HEK293 (cell line): ENCODE results near the gene CDC42.

Source experiments
- CTCF ChIA-PET: fragments of 350-600 bp; formaldehyde crosslinking; extraction: SDS; loops from one replicate; lab custom pipeline; 2021; ENCODE audit warnings: antibody characterized with exemption; lab: Yijun Ruan, JAX
- POLR2A ChIA-PET: fragments of 300-600 bp; formaldehyde crosslinking; extraction: SDS; loops from one replicate; lab custom pipeline; 2020; ENCODE audit warnings: antibody characterized with exemption, inconsistent platforms; lab: Yijun Ruan, JAX
- H3K27ac ChIP-seq: fragments of 200-500 bp; sonication (Bioruptor generic); 2 replicates; pipeline ENCODE4 v1.5.1; 2014; ENCODE audit warnings: low read depth, low read length, control low read depth, inconsistent platforms; ENCODE audit errors: extremely low read depth
- H3K36me3 ChIP-seq, 2 experiments: fragments of 200-500 bp in 1 of 2; sonication (Bioruptor generic) in 1 of 2; 1 replicate in 1 of 2; 2 replicates in 1 of 2; pipeline ENCODE4 v1.5.1; 2014 to 2017; ENCODE audit warnings: inconsistent platforms in 2 of 2, low read length in 2 of 2; ENCODE audit not compliant: control insufficient read depth in 2 of 2, insufficient read depth in 1 of 2
- H3K4me1 ChIP-seq: fragments of 200-500 bp; sonication (Bioruptor generic); 2 replicates; pipeline ENCODE4 v1.5.1; 2014; ENCODE audit warnings: mild to moderate bottlenecking, low read length, inconsistent platforms; ENCODE audit not compliant: control insufficient read depth, insufficient read depth
- H3K4me3 ChIP-seq: 2 replicates; pipeline ENCODE4 v1.5.1; 2011; ENCODE audit warnings: low read depth, mild to moderate bottlenecking, control low read depth, low read length, moderate library complexity
- H3K9me3 ChIP-seq: fragments of 200-500 bp; sonication (Bioruptor generic); 2 replicates; pipeline ENCODE4 v1.5.1; 2014; ENCODE audit warnings: low read depth, low read length, inconsistent platforms; ENCODE audit not compliant: control insufficient read depth, insufficient read depth
- GLIS2 ChIP-seq: fragments of 450-650 bp; formaldehyde crosslinking; IDR thresholded peaks from 2 replicates; pipeline ENCODE4 v1.5.1; 2016; ENCODE audit warnings: missing biosample characterization, missing genetic modification characterization
- HIC1 ChIP-seq: fragments of 450-650 bp; formaldehyde crosslinking; IDR thresholded peaks from 2 replicates; pipeline ENCODE4 v1.5.1; 2016; ENCODE audit warnings: missing biosample characterization, missing genetic modification characterization
- YY1 ChIP-seq: fragments of 450-650 bp; formaldehyde crosslinking; IDR thresholded peaks from 2 replicates; pipeline ENCODE4 v1.5.1; 2018; ENCODE audit warnings: missing biosample characterization, missing genetic modification characterization
- YY2 ChIP-seq: fragments of 450-650 bp; formaldehyde crosslinking; IDR thresholded peaks from 2 replicates; pipeline ENCODE4 v1.5.1; 2016; ENCODE audit warnings: missing biosample characterization, missing genetic modification characterization
- ZBTB17 ChIP-seq: fragments of 450-650 bp; formaldehyde crosslinking; IDR thresholded peaks from 2 replicates; pipeline ENCODE4 v1.5.1; 2016; ENCODE audit warnings: missing biosample characterization, missing genetic modification characterization
- ZBTB8A ChIP-seq: fragments of 450-650 bp; formaldehyde crosslinking; IDR thresholded peaks from 2 replicates; pipeline ENCODE4 v1.5.1; 2016; ENCODE audit warnings: missing biosample characterization, missing genetic modification characterization
- ZNF133 ChIP-seq: fragments of 450-650 bp; formaldehyde crosslinking; IDR thresholded peaks from 2 replicates; pipeline ENCODE4 v1.5.1; 2016; ENCODE audit warnings: missing biosample characterization, missing genetic modification characterization
- ZNF19 ChIP-seq: fragments of 450-650 bp; formaldehyde crosslinking; IDR thresholded peaks from 2 replicates; pipeline ENCODE4; 2016; ENCODE audit warnings: missing biosample characterization, missing genetic modification characterization, low read depth
- ZNF24 ChIP-seq: fragments of 450-650 bp; formaldehyde crosslinking; IDR thresholded peaks from 2 replicates; pipeline ENCODE4 v1.5.1; 2016; ENCODE audit warnings: missing biosample characterization, missing genetic modification characterization
- ZNF292 ChIP-seq: fragments of 450-650 bp; formaldehyde crosslinking; IDR thresholded peaks from 2 replicates; pipeline ENCODE4 v1.5.1; 2016; ENCODE audit warnings: low read depth, missing biosample characterization, missing genetic modification characterization, borderline replicate concordance
- ZNF341 ChIP-seq: fragments of 450-650 bp; formaldehyde crosslinking; IDR thresholded peaks from 2 replicates; pipeline ENCODE4; 2016; ENCODE audit warnings: low read depth, missing biosample characterization, missing genetic modification characterization
- ZNF354C ChIP-seq: fragments of 450-650 bp; formaldehyde crosslinking; IDR thresholded peaks from 2 replicates; pipeline ENCODE4 v1.5.1; 2016; ENCODE audit warnings: missing biosample characterization, missing genetic modification characterization, low read depth, borderline replicate concordance
- ZNF518A ChIP-seq: fragments of 450-650 bp; formaldehyde crosslinking; conservative IDR thresholded peaks from 2 replicates; pipeline ENCODE4 v1.5.1; 2016; ENCODE audit warnings: low read depth, missing biosample characterization, missing genetic modification characterization
- ZNF621 ChIP-seq: fragments of 450-650 bp; formaldehyde crosslinking; IDR thresholded peaks from 2 replicates; pipeline ENCODE4 v1.5.1; 2017; ENCODE audit warnings: missing biosample characterization, missing genetic modification characterization
- ZNF639 ChIP-seq: fragments of 450-650 bp; formaldehyde crosslinking; IDR thresholded peaks from 2 replicates; pipeline ENCODE4 v1.5.1; 2016; ENCODE audit warnings: missing biosample characterization, missing genetic modification characterization
- ZXDB ChIP-seq: fragments of 450-650 bp; formaldehyde crosslinking; IDR thresholded peaks from 2 replicates; pipeline ENCODE4 v1.5.1; 2016; ENCODE audit warnings: missing biosample characterization, missing genetic modification characterization
- TF ChIP-seq, protein P1 (sequence below): fragments of 450-650 bp; formaldehyde crosslinking; IDR thresholded peaks from 2 replicates; pipeline ENCODE4 v1.5.1; 2017; ENCODE audit warnings: missing biosample characterization, missing genetic modification characterization
- TF ChIP-seq, protein P2 (sequence below): fragments of 450-650 bp; formaldehyde crosslinking; IDR thresholded peaks from 2 replicates; pipeline ENCODE4 v1.5.1; 2016; ENCODE audit warnings: missing biosample characterization, missing genetic modification characterization

The CDC42 gene

GRCh38 chr1:22093513-22093912 lies 41.0 kb downstream of the CDC42 start:
- TF ChIP-seq ZNF341 (tag by site-specific recombination) (no peak), ZNF19 (no peak), ZNF354C (tag by site-specific recombination) (no peak), ZBTB8A (tag by site-specific recombination) (no peak), HIC1 (tag by site-specific recombination) (no peak), ZNF621 (tag by site-specific recombination) (no peak), ZNF24 (tag by site-specific recombination) (no peak), ZBTB17 (tag by site-specific recombination) (no peak), ZNF639 (tag by site-specific recombination) (no peak), ZXDB (tag by site-specific recombination) (no peak), ZNF292 (tag by site-specific recombination) (no peak), ZNF518A (tag by site-specific recombination) (no peak), ZNF133 (tag by site-specific recombination) (no peak), YY2 (tag by site-specific recombination) (no peak), YY1 (tag by site-specific recombination) (no peak), GLIS2 (tag by site-specific recombination) (no peak)
- TF ChIP-seq, protein P1, sequence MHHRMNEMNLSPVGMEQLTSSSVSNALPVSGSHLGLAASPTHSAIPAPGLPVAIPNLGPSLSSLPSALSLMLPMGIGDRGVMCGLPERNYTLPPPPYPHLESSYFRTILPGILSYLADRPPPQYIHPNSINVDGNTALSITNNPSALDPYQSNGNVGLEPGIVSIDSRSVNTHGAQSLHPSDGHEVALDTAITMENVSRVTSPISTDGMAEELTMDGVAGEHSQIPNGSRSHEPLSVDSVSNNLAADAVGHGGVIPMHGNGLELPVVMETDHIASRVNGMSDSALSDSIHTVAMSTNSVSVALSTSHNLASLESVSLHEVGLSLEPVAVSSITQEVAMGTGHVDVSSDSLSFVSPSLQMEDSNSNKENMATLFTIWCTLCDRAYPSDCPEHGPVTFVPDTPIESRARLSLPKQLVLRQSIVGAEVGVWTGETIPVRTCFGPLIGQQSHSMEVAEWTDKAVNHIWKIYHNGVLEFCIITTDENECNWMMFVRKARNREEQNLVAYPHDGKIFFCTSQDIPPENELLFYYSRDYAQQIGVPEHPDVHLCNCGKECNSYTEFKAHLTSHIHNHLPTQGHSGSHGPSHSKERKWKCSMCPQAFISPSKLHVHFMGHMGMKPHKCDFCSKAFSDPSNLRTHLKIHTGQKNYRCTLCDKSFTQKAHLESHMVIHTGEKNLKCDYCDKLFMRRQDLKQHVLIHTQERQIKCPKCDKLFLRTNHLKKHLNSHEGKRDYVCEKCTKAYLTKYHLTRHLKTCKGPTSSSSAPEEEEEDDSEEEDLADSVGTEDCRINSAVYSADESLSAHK (tag by site-specific recombination) = no peak
- TF ChIP-seq, protein P2, sequence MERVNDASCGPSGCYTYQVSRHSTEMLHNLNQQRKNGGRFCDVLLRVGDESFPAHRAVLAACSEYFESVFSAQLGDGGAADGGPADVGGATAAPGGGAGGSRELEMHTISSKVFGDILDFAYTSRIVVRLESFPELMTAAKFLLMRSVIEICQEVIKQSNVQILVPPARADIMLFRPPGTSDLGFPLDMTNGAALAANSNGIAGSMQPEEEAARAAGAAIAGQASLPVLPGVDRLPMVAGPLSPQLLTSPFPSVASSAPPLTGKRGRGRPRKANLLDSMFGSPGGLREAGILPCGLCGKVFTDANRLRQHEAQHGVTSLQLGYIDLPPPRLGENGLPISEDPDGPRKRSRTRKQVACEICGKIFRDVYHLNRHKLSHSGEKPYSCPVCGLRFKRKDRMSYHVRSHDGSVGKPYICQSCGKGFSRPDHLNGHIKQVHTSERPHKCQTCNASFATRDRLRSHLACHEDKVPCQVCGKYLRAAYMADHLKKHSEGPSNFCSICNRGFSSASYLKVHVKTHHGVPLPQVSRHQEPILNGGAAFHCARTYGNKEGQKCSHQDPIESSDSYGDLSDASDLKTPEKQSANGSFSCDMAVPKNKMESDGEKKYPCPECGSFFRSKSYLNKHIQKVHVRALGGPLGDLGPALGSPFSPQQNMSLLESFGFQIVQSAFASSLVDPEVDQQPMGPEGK (tag by site-specific recombination) = no peak
- TF ChIP-seq, all 188 proteins: peak for 0
- ChIA-PET POLR2A (no interaction called here), CTCF (interaction anchor here (2.3 kb wide), 1 partner anchor 12 kb away, joined by 14 read pairs; no protein-coding TSS in a partner anchor)
- Histone ChIP-seq H3K36me3 (peaks cover 11 to 85% of the 10 kb centered on the region in 2 experiments), H3K4me3 (no peak overlapping the region), H3K27ac (no peak overlapping the region), H3K4me1 (no peaks in the 10 kb centered on the region; the same call in 1 of the 2 replicates), H3K9me3 (no peaks in the 10 kb centered on the region)
